ENCODE measurements around the gene MAST4.

The MAST4 gene

DNA sequence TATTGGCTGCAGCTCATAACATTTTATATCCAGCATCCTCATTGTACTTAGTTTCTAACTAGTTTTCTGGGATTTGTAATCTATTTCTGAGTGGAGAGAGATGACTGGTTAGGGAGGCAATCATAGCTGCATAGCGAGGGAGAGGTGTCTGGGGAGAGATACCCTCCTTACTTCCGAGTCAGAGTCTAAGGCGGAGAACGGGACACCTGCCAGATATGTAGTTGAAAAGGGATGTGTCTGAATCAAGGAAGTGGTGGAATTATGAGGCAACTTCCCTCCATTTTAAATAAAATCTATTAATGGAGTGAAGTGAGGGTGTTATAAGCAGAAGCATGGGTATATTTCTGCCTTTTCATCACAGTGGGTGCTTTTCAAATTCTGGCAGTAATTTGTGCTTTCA lies 126.5 kb downstream of the MAST4 start:
- Histone ChIP-seq H3K27ac (ENCODE audit: low read depth, low read length) (no peak overlapping the region), H3K36me3 (ENCODE audit: control insufficient read depth, insufficient read depth, low read length) (no peaks in the 10 kb centered on the region), H3K9ac (ENCODE audit: low read length) (no peak overlapping the region), H3K27me3 (ENCODE audit: control insufficient read depth, insufficient read depth, low read length) (no peaks in the 10 kb centered on the region), H3K4me1 (ENCODE audit: control insufficient read depth, insufficient read depth, low read length) (peaks cover 9% of the 10 kb centered on the region; the same call in 1 of the 2 replicates), H3K9me3 (ENCODE audit: control insufficient read depth, insufficient read depth, low read depth, low read length) (no peaks in the 10 kb centered on the region), H3K4me3 (ENCODE audit: low read depth, low read length) (no peak overlapping the region)

DNA sequence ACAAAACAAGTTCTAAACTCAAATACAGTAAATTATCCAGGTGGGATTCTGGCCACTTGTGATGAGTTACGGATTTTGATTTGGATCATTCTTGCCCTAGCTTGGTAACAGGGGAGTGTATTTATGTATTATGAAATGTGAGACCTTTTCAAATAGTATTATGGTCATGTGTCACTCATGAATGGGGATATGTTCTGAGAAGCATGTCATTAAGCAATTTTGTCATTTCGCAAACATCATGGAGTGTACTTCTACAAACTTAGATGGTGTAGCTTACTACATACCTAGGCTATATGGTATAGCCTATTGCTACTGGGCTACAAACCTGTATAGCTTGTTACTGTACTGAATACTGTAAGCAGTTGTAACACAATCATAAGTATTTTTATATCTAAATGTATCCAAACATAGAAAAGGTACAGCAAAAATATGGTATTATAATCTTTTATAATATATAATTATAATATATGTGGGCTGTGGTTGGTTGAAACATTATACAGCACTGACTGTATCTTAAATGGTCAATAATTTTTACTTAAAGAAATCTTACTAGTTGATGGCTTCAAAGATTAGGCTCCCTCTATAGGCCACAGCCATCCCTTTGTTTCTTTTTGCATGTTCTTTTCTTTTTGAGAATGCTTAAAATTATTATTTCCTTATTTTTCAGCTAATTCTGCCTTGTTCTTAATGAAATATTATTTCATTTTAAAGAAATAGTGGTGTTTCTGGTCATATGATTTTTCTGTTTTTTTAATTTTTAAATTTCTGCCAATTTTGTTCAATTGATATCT lies 128.4 kb downstream of the MAST4 start:
- H3K27me3 ChIP-seq (ENCODE audit: control insufficient read depth, insufficient read depth, low read length): no peaks in the 10 kb centered on the region
- no peak overlapping the region for H3K4me3 ChIP-seq (ENCODE audit: low read depth, low read length)
- H3K36me3 ChIP-seq (ENCODE audit: control insufficient read depth, insufficient read depth, low read length): no peaks in the 10 kb centered on the region
- no peaks in the 10 kb centered on the region for H3K9me3 ChIP-seq (ENCODE audit: control insufficient read depth, insufficient read depth, low read depth, low read length)
- no peak overlapping the region for H3K27ac ChIP-seq (ENCODE audit: low read depth, low read length)
- H3K9ac ChIP-seq (ENCODE audit: low read length): no peak overlapping the region
- peaks cover 9% of the 10 kb centered on the region; the same call in 1 of the 2 replicates for H3K4me1 ChIP-seq (ENCODE audit: control insufficient read depth, insufficient read depth, low read length)

DNA sequence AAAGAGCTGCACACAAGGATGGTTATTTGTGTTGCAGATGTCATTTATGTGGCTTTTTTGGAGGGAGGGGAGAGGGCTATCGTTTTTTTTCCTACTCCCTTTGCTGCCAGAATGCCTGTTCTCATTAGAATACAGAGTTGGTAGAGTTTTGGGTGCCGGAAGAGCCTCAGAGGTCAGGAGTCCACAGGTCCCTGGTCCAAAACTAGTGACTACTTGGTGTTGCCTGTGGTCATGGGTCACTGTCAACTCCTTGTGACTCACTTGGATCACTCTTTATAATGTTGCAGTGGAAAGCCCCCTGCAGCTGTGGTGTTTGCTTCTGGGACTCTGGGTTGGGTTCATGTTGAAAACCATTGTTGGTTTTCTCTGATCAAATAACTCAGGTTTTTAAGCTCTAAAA lies 131.4 kb downstream of the MAST4 start:
- Histone ChIP-seq H3K27ac (ENCODE audit: low read depth, low read length) (no peak overlapping the region), H3K9ac (ENCODE audit: low read length) (no peak overlapping the region), H3K27me3 (ENCODE audit: control insufficient read depth, insufficient read depth, low read length) (no peaks in the 10 kb centered on the region), H3K36me3 (ENCODE audit: control insufficient read depth, insufficient read depth, low read length) (no peaks in the 10 kb centered on the region), H3K9me3 (ENCODE audit: control insufficient read depth, insufficient read depth, low read depth, low read length) (no peaks in the 10 kb centered on the region), H3K4me1 (ENCODE audit: control insufficient read depth, insufficient read depth, low read length) (no peaks in the 10 kb centered on the region), H3K4me3 (ENCODE audit: low read depth, low read length) (no peak overlapping the region)

DNA sequence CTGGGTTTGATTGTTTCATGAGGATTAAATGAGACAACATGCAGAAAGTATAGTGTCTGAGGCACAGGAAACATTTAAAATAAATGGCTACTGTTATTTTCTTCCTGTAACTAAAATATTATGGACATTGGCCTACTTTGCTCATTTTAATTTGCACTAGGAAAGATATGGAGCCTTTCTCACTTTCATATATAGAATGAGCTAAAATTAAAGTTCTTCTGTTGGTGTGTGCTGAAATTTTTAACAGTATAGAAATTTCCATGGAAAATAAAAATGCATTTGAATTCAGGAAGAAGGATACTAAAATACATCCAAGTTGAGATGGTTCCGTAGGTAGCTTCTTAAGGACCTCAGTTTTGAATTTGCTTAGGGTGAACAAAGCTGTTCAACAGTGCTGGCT lies 131.9 kb downstream of the MAST4 start:
- no peaks in the 10 kb centered on the region for H3K27me3 ChIP-seq (ENCODE audit: control insufficient read depth, insufficient read depth, low read length)
- no peak overlapping the region for H3K9ac ChIP-seq (ENCODE audit: low read length)
- no peaks in the 10 kb centered on the region for H3K36me3 ChIP-seq (ENCODE audit: control insufficient read depth, insufficient read depth, low read length)

DNA sequence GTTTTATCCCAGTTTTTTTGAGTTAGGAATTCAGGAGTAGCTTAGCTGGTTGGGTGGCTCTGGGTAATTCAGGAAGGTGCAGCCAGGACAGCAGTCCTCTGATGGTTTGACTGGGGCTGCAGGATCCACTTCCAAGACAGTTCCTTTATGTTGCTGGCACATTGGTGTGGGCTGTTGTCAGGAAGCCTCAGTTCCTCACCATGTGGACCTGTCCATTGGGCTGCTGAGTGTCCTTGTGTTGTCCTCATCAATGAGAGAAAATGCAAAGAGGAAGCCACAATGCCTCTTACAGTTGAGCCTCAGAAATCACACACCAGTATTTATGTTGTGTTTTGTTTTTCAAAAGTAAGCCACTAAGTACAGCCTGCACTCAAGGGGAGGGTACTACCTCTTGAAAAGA lies 140.9 kb downstream of the MAST4 start:
- no peaks in the 10 kb centered on the region for H3K4me1 ChIP-seq (ENCODE audit: control insufficient read depth, insufficient read depth, low read length)
- H3K4me3 ChIP-seq (ENCODE audit: low read depth, low read length): no peak overlapping the region
- H3K27me3 ChIP-seq (ENCODE audit: control insufficient read depth, insufficient read depth, low read length): no peaks in the 10 kb centered on the region
- no peak overlapping the region for H3K27ac ChIP-seq (ENCODE audit: low read depth, low read length)
- no peak overlapping the region for H3K9ac ChIP-seq (ENCODE audit: low read length)
- H3K9me3 ChIP-seq (ENCODE audit: control insufficient read depth, insufficient read depth, low read depth, low read length): no peaks in the 10 kb centered on the region
- no peaks in the 10 kb centered on the region for H3K36me3 ChIP-seq (ENCODE audit: control insufficient read depth, insufficient read depth, low read length)

More for the DNA sequence above, 131.9 kb downstream of the MAST4 start:
- Histone ChIP-seq H3K27ac (ENCODE audit: low read depth, low read length) (no peak overlapping the region), H3K4me3 (ENCODE audit: low read depth, low read length) (no peak overlapping the region), H3K9me3 (ENCODE audit: control insufficient read depth, insufficient read depth, low read depth, low read length) (no peaks in the 10 kb centered on the region), H3K4me1 (ENCODE audit: control insufficient read depth, insufficient read depth, low read length) (no peaks in the 10 kb centered on the region)

DNA sequence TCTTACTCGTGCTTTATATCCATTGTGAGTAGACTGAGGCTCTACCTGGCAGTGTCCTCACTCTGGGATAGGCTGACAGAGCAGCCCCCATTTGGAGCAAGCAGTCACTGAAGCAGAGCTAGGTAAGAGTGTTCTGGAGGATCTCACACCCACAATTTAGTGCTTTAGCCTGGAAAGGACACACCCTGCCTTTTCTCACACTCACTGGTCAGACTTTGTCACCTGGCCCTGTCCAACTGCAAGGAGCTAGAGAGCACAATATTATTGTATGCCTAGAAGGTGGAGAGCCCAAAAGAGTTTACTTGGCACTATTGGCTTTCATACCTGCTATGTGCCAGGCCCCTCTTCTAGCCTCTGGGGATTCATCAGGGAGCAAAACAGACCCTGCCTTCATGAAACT lies 141.9 kb downstream of the MAST4 start:
- no peaks in the 10 kb centered on the region for H3K9me3 ChIP-seq (ENCODE audit: control insufficient read depth, insufficient read depth, low read depth, low read length)
- H3K4me3 ChIP-seq (ENCODE audit: low read depth, low read length): no peak overlapping the region
- H3K4me1 ChIP-seq (ENCODE audit: control insufficient read depth, insufficient read depth, low read length): no peaks in the 10 kb centered on the region
- H3K27ac ChIP-seq (ENCODE audit: low read depth, low read length): no peak overlapping the region
- H3K9ac ChIP-seq (ENCODE audit: low read length): no peak overlapping the region
- no peaks in the 10 kb centered on the region for H3K27me3 ChIP-seq (ENCODE audit: control insufficient read depth, insufficient read depth, low read length)
- no peaks in the 10 kb centered on the region for H3K36me3 ChIP-seq (ENCODE audit: control insufficient read depth, insufficient read depth, low read length)

DNA sequence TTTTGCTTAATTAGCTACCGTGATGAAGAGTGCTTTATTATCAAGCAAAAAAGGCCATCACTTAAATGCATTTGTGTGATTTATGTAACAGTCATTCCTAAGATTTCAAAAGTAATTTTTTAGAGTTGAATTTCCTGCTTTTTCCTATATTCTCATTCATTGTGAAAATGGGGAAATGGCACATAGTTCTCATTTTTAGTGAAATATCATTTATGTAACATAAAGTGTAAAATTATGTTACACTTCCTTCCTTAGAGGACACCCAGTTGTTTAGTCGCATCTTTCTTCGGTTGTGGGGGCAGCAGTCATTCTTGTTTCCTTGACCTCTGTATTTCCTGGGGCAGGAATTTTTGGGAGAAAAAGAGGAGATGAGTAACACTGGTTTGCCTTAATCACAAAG lies 142.8 kb downstream of the MAST4 start:
- H3K4me3 ChIP-seq (ENCODE audit: low read depth, low read length): no peak overlapping the region
- no peak overlapping the region for H3K27ac ChIP-seq (ENCODE audit: low read depth, low read length)
- no peaks in the 10 kb centered on the region for H3K27me3 ChIP-seq (ENCODE audit: control insufficient read depth, insufficient read depth, low read length)
- no peaks in the 10 kb centered on the region for H3K9me3 ChIP-seq (ENCODE audit: control insufficient read depth, insufficient read depth, low read depth, low read length)
- no peak overlapping the region for H3K9ac ChIP-seq (ENCODE audit: low read length)
- no peaks in the 10 kb centered on the region for H3K36me3 ChIP-seq (ENCODE audit: control insufficient read depth, insufficient read depth, low read length)
- H3K4me1 ChIP-seq (ENCODE audit: control insufficient read depth, insufficient read depth, low read length): no peaks in the 10 kb centered on the region

DNA sequence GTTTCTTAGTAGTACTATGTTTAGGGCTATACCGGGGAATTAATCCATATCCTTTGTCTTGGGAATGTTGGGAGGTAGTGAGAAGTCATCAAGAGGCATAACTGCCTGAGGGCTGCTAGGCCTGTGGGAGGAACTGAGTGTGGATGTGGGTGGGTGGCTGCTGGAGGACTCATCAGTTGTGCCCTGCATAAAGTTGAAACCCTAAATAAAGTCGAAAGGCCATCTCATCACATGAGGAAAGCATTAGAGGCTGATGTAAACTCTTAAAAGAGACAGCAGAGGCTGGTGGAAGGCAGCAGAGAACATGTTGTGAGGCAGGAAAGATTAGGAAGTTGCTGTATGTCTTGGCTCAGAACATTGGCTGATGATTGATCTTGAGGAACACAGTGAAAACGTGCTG lies 143.8 kb downstream of the MAST4 start:
- Histone ChIP-seq H3K4me1 (ENCODE audit: control insufficient read depth, insufficient read depth, low read length) (no peaks in the 10 kb centered on the region), H3K36me3 (ENCODE audit: control insufficient read depth, insufficient read depth, low read length) (no peaks in the 10 kb centered on the region), H3K27ac (ENCODE audit: low read depth, low read length) (no peak overlapping the region), H3K9ac (ENCODE audit: low read length) (no peak overlapping the region), H3K27me3 (ENCODE audit: control insufficient read depth, insufficient read depth, low read length) (no peaks in the 10 kb centered on the region), H3K4me3 (ENCODE audit: low read depth, low read length) (no peak overlapping the region), H3K9me3 (ENCODE audit: control insufficient read depth, insufficient read depth, low read depth, low read length) (no peaks in the 10 kb centered on the region)

DNA sequence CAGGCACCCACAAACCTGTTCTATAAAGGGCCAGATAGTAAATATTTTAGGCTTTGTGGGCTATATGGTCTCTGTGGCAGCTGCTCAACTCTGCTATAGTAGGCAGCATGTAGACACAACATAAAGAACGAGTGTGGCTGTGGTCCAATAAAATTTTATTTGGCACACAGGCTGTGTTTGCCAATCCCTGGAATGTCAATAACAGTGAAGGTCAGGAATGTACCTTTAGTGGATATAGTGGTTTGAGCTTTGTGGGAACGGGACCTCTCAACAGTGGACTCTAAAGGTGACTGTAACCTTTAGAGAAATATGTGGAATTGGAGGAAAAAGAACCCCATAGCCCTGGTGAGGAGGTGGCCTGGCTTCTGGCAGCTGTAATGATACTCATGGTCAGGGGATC lies 145.2 kb downstream of the MAST4 start:
- no peaks in the 10 kb centered on the region for H3K27me3 ChIP-seq (ENCODE audit: control insufficient read depth, insufficient read depth, low read length)
- no peak overlapping the region for H3K4me3 ChIP-seq (ENCODE audit: low read depth, low read length)
- H3K9me3 ChIP-seq (ENCODE audit: control insufficient read depth, insufficient read depth, low read depth, low read length): no peaks in the 10 kb centered on the region
- H3K27ac ChIP-seq (ENCODE audit: low read depth, low read length): no peak overlapping the region
- H3K36me3 ChIP-seq (ENCODE audit: control insufficient read depth, insufficient read depth, low read length): no peaks in the 10 kb centered on the region
- H3K4me1 ChIP-seq (ENCODE audit: control insufficient read depth, insufficient read depth, low read length): no peaks in the 10 kb centered on the region
- no peak overlapping the region for H3K9ac ChIP-seq (ENCODE audit: low read length)

DNA sequence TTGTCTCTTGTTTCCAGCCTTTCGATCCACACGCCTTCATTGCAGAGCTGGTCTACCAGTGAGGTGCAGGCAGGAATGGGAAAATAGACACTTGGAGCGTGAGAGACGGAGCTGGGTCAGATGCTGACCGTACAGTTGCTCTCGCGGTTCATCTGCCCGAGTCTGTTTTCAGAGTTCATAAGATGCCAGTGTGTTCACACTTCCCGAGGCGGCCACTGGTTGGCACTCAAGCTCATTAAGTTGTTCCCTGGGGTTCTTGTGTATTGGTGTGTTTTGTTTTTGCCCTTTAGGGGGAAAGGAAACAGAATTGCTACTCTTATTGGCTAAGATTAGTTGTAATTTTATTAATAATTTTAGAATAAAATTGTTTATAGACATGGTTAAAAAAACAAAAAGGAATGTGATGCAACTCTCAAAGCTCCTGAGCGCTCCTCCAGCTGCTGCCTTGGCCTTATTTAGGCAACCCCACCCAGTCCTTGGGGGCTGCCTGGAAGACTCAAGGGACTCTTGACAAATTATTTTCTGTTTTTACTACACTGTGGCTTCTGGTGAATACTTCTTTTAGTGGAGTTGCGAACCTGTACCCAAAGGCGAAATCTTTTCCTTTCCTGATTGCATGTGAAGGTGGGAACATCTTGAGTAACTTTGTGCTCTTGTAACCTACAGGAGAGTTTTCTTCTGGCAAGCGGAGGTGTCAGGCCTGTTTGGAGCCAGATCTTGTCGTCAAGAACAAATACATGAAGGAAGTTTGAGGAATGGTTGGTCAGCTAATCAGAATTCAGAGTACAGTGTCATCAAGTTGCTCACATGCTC lies 146.1 kb downstream of the MAST4 start:
- H3K36me3 ChIP-seq (ENCODE audit: control insufficient read depth, insufficient read depth, low read length): no peaks in the 10 kb centered on the region
- H3K27ac ChIP-seq (ENCODE audit: low read depth, low read length): no peak overlapping the region
- no peaks in the 10 kb centered on the region for H3K27me3 ChIP-seq (ENCODE audit: control insufficient read depth, insufficient read depth, low read length)
- no peaks in the 10 kb centered on the region for H3K4me1 ChIP-seq (ENCODE audit: control insufficient read depth, insufficient read depth, low read length)
- no peaks in the 10 kb centered on the region for H3K9me3 ChIP-seq (ENCODE audit: control insufficient read depth, insufficient read depth, low read depth, low read length)
- no peak overlapping the region for H3K9ac ChIP-seq (ENCODE audit: low read length)
- H3K4me3 ChIP-seq (ENCODE audit: low read depth, low read length): no peak overlapping the region

DNA sequence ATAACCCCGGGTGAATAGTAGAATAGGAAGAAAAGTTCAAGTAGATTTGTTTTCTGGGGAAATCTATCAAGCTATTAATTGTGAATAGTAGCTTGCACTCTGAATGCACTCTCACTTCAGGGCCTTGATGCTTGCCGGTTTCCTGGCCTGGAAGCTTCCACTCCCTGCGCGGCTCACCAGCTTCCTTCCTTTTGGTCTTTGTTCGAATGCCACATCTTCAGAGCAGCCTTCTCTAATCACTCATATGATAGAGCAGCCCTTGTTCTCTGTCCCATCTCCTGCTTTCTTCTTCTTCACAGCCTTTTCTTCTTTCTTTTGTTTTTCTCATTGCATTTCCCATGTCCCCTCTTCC lies 146.7 kb downstream of the MAST4 start:
- Histone ChIP-seq H3K36me3 (ENCODE audit: control insufficient read depth, insufficient read depth, low read length) (no peaks in the 10 kb centered on the region), H3K9me3 (ENCODE audit: control insufficient read depth, insufficient read depth, low read depth, low read length) (no peaks in the 10 kb centered on the region), H3K9ac (ENCODE audit: low read length) (no peak overlapping the region), H3K27me3 (ENCODE audit: control insufficient read depth, insufficient read depth, low read length) (no peaks in the 10 kb centered on the region), H3K27ac (ENCODE audit: low read depth, low read length) (no peak overlapping the region), H3K4me3 (ENCODE audit: low read depth, low read length) (no peak overlapping the region), H3K4me1 (ENCODE audit: control insufficient read depth, insufficient read depth, low read length) (no peaks in the 10 kb centered on the region)

Data from HUES6 (cell line).